HuH-7.5 (cell line): ENCODE measurements around the gene PLCXD1.
"Not testable (repeated sequence)": the region's sequence is repeated elsewhere in the genome, so short reads cannot be mapped to it uniquely, and the experiment has no call there.

ENCODE experiments used
- DNase-seq: peaks from one replicate; pipeline ENCODE4 v3.0.0; 2011; ENCODE audit warnings: low spot score

PLCXD1 gene, protein sequence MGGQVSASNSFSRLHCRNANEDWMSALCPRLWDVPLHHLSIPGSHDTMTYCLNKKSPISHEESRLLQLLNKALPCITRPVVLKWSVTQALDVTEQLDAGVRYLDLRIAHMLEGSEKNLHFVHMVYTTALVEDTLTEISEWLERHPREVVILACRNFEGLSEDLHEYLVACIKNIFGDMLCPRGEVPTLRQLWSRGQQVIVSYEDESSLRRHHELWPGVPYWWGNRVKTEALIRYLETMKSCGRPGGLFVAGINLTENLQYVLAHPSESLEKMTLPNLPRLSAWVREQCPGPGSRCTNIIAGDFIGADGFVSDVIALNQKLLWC

GRCh38 chrX:281166-281999 is at the start of gene PLCXD1:
TSS of gene PLCXD1 (plus strand) at chrX:281381. CDS start at chrX:284188, 2,807 bp downstream.
- DNase-seq, result no peak

GRCh38 chrX:231637-232277 is 49.4 kb upstream of the PLCXD1 start:
- not testable (repeated sequence) for DNase-seq

DNA sequence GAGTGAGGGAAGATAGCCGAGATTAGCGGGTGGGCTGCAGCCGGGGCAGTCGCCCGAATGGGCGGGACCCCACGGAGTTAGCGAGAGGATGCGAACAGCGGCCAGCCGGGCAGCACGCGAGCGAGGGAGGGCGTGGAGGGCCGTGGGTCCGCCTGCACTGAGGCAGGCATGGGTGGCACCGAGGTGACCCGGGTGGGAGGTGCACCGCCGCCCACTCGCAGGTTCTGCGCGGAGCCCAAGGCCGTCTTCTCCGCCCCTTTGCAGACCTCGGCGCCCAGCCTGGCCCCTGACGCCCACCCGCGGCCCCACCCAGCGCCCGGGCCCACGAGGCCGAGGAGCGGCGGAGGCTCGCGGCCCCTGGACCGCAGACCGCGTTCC is 48.9 kb upstream of the PLCXD1 start:
- DNase-seq, result not testable (repeated sequence)

DNA sequence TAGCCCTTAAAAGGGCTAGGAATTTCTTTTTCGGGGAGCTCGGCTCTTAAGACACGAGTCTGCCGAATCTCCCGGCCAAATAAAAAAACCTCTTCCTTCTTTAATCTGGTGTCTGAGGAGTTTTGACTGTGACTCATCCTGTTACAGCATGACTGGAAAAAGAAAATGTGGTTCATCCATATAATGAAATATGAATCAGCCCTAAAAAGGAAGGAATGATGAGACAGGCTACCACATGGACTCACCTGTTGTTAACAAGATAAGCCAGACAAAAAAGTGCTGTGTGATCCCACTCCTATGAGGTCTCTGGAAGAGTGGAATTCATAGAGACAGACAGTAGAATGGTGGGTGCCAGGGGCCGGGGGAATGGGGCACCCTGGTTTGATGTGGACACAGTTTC is 45.0 kb upstream of the PLCXD1 start:
- not testable (repeated sequence) for DNase-seq

GRCh38 chrX:250965-251364 is 30.2 kb upstream of the PLCXD1 start:
- DNase-seq, result no peak

GRCh38 chrX:251396-252243 is 29.6 kb upstream of the PLCXD1 start:
- DNase-seq, result not testable (repeated sequence)

DNA sequence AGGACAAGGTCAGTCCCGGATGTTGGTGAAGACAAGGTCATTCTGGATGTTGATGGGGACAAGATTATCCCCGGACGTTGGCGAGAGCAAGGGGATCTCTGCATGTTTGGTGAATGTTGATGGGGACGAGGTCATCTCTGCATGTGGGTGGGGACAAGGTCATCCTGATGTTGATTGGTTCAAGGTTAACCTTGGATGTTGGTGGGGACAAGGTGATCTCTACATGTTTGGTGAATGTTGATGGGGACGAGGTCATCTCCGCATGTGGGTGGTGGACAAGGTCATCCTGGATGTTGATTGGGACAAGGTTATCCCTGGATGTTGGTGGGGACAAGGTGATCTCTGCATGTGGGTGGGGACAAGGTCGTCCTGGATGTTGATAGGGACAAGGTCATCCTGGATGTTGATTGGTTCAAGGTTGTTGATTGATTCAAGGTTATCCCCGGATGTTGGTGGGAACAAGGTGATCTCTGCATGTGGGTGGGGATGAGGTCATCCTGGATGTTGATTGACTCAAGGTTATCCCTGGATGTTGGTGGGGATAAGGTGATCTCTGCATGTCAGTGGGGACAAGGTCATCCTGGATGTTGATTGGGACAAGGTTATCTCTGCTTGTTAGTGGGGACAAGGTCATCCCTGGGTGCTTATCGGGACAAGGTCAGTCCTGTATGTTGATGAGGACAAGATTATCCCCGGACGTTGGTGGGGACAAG is 28.8 kb upstream of the PLCXD1 start:
- no peak for DNase-seq

DNA sequence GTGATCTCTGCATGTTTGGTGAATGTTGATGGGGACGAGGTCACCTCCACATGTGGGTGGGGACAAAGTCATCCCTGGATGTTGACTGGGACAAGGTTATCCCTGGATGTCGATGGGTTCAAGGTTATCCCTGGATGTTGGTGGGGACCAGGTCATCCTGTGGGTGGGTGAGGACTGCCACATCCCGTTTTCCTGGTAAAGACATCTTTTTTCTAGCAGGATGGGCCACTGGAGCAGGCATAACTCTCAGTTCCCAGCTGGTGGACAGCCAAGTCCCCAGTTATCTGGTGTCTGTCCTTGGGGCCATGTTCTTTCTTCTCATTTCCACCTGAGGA is 28.3 kb upstream of the PLCXD1 start:
- no peak for DNase-seq

GRCh38 chrX:253451-254297 is 27.5 kb upstream of the PLCXD1 start:
- no peak for DNase-seq

DNA sequence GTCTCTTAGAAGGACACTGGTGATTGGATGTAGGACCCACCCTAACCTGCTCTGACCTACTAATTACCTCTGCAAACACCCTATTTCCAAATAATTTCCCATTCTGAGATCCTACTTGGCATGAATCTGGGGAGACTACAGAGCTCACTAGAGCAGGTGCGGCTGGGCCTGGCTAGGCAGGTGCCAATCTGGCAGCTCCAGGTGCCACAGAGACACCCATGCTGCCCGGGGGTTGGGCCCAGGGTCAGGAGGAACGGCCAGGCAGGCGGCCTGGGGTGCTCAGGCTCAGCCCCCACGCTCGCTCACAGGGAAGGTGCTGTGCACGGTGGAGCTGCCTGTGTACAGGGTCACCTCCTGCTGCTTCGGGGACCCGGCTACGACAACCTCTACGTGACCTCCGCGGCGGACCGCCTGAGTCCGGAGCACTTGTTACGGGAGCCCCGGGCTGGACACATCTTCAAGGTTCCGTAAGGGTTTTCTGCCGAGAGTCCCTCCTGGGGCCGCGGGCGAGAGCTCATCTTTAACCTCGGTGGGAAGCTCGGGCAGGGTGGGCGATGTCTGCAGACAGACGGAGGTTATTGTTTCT is 26.5 kb upstream of the PLCXD1 start:
- DNase-seq, result no peak

GRCh38 chrX:255923-256331 is 25.3 kb upstream of the PLCXD1 start:
- DNase-seq, result no peak

GRCh38 chrX:257054-257453 is 24.1 kb upstream of the PLCXD1 start:
- not testable (repeated sequence) for DNase-seq

DNA sequence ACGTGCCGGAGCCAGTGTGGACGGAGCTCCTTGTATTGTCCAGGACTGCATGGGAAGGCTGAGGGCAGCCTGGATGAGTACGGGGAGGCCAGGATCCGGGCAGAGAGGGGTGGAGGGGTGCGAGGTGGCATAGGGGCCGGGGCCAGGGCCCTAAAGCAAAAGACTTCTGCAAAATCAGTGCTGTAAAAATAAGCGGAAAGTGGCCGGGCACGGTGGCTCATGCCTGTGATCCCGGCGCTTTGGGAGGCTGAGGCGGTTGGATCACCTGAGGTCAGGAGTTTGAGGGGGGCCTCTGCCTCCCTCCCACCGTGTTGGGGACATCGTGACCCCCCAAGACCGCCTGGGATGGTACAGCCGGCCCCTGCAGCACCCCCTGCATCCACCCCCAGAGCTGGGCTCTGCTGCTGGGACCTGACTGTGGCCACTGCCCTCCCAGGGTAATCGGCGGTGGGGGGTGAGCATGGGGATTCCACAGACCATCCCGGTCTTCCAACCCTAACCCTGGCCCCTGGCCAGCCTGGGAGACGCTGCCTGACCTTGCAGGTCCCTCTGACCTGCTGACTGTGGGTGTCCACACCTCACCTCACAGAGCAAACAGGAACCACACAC is 23.4 kb upstream of the PLCXD1 start:
- DNase-seq, result no peak

GRCh38 chrX:258291-259040 is 22.7 kb upstream of the PLCXD1 start:
- no peak for DNase-seq

DNA sequence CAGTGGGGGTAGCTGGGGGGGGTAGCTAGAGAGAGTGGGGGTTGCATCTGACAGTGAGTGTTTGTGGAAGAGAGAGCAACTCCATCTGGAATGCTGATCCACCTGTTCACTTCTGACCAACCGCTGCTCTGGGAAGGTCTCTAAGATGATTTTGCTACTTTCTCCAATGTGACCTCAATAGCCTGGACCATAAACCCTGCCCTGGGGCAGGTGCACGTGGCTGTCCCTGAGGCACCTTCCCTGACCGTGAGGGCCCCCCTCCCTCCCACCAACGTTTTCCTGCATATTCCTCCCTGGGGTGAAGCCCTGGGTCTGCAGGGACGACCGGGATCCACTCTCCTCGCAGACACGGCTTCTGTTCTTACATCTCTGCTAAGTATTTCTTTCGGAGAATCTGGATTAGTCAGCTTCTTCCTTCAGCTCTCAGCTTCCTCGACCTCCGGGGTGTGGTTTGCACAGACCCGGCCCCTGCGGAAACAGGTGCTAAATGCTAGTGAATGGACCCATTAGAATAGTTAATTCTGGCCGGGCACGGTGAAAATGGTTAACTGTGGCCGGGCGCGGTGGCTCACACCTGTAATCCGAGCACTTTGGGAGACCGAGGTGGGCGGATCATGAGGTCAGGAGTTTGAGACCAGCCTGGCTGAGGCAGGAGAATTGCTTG is 21.4 kb upstream of the PLCXD1 start:
- DNase-seq, result no peak

DNA sequence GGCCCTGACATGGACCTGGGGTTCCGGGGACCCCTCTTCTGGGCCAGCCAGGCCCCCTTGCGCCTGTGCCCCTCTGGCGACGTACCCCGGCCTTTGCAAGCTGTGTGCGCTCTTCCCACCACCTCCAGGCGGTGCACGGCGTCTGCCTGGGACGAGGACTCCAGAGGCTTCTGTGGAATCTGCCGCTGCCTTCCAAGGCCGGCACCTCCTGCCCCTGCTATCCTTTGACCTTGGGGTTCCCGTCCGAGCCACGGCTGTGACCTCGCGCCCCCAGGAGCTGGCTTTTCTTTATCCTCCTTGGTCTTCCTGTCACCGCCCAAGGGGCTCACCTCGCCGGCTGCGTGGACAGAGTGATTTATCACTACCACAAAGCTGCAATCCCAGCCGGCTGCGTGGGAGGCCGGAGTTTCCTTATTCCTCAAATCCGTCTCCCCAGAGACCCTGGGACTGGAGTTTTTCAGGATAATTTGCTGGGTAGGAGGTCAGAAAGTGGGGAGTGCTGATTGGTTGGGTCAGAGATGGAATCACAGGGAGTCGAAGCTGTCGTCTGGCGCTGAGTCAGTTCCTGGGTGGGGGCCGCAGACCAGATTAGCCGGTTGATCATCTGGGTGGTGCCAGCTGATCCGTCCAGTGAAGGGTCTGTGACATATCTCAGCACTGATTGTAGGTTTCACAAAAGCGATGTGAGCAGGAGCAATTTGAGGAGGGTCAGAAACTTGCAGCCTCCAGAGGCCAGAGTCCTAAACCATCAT is 19.8 kb upstream of the PLCXD1 start:
- DNase-seq, result no peak

DNA sequence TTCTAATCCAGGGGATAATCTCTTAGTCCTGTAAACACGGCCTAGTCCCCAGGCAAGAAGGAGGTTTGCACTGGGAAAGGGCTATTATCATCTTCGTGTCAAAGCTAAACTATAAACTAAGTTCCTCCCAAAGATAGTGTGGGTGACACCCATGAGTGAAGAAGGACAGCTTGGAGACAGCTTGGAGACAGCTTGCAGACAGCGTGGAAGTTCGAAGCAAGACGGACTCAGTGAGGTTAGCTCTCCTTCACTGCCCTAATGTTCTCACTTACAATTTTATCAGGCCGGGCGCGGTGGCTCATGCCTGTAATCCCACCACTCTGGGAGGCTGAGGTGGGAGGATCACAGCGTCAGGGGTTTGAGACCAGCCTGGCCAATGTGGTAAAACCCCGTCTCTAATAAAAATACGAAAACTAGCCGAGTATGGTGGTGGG is 19.2 kb upstream of the PLCXD1 start:
- DNase-seq, result no peak
